HepG2 (cell line): ENCODE results near the gene MRM3. TPM values are rescaled to one million over a fixed set of nuclear protein-coding genes. Genes with fewer than 3 reads are reported as not detected.

Experiments used
- ARNT2 ChIP-seq: sonication (generic); formaldehyde crosslinking; IDR thresholded peaks from 2 replicates; pipeline ENCODE4 v1.8.0; 2022; ENCODE audit warnings: mild to moderate bottlenecking, low read depth, missing genetic modification reagents, moderate library complexity
- ARNTL ChIP-seq: sonication (generic); formaldehyde crosslinking; IDR thresholded peaks from 2 replicates; pipeline ENCODE4 v1.4.0; 2020; ENCODE audit warnings: mild to moderate bottlenecking, missing genetic modification reagents
- GZF1 ChIP-seq: sonication (generic); formaldehyde crosslinking; IDR thresholded peaks from 2 replicates; pipeline ENCODE4 v1.5.1; 2020; ENCODE audit warnings: mild to moderate bottlenecking, missing genetic modification reagents
- HNRNPK ChIP-seq: fragments of 200-400 bp; formaldehyde crosslinking; IDR thresholded peaks from 2 replicates; pipeline ENCODE4 v1.6.1; 2018; ENCODE audit warnings: low read length, low read depth, moderate library complexity, mild to moderate bottlenecking; ENCODE audit not compliant: poor library complexity, severe bottlenecking
- KLF13 ChIP-seq: sonication (generic); formaldehyde crosslinking; IDR thresholded peaks from 2 replicates; pipeline ENCODE4 v1.4.0; 2020; ENCODE audit warnings: mild to moderate bottlenecking, missing genetic modification reagents
- KLF16 ChIP-seq, 2 experiments: sonication (generic) in 1 of 2; formaldehyde crosslinking in 1 of 2; IDR thresholded peaks; 2 replicates each; pipeline versions ENCODE4 v1.6.1 to v1.8.0; 2016 to 2023; ENCODE audit warnings: missing genetic modification reagents in 2 of 2, missing compliant biosample characterization in 1 of 2
- LCORL ChIP-seq, 2 experiments: fragments of 450-650 bp in 1 of 2; sonication (generic) in 1 of 2; formaldehyde crosslinking in 1 of 2; IDR thresholded peaks; 2 replicates each; pipeline versions ENCODE4 v1.5.0 to v1.6.1; 2017 to 2020; ENCODE audit warnings: antibody characterized with exemption in 1 of 2, missing genetic modification reagents in 1 of 2
- MED8 ChIP-seq: sonication (generic); formaldehyde crosslinking; IDR thresholded peaks from 2 replicates; pipeline ENCODE4 v1.8.1; 2023; ENCODE audit warnings: mild to moderate bottlenecking, missing genetic modification reagents; ENCODE audit not compliant: insufficient replicate concordance
- MEIS2 ChIP-seq: sonication (generic); formaldehyde crosslinking; IDR thresholded peaks from 2 replicates; pipeline ENCODE4 v1.9.0; 2021; ENCODE audit warnings: mild to moderate bottlenecking, missing genetic modification reagents
- MIER2 ChIP-seq: IDR thresholded peaks from 2 replicates; pipeline ENCODE4 v1.6.1; 2016; ENCODE audit warnings: missing biosample characterization, missing genetic modification reagents
- NFAT5 ChIP-seq: sonication (generic); formaldehyde crosslinking; IDR thresholded peaks from 2 replicates; pipeline ENCODE4 v1.4.0; 2020; ENCODE audit warnings: missing genetic modification reagents
- PHF20 ChIP-seq: sonication (generic); formaldehyde crosslinking; IDR thresholded peaks from 2 replicates; pipeline ENCODE4 v1.5.0; 2020; ENCODE audit warnings: mild to moderate bottlenecking, missing genetic modification reagents
- RARG ChIP-seq: sonication (generic); formaldehyde crosslinking; IDR thresholded peaks from 2 replicates; pipeline ENCODE4 v1.4.0; 2020; ENCODE audit warnings: low read depth, mild to moderate bottlenecking, missing genetic modification reagents
- WIZ ChIP-seq: sonication (generic); formaldehyde crosslinking; IDR thresholded peaks from 2 replicates; pipeline ENCODE4 v1.5.1; 2020; ENCODE audit warnings: mild to moderate bottlenecking, missing genetic modification reagents
- ZFP36L2 ChIP-seq: sonication (generic); formaldehyde crosslinking; IDR thresholded peaks from 2 replicates; pipeline ENCODE4 v1.4.0; 2020; ENCODE audit warnings: missing genetic modification reagents
- ZNF121 ChIP-seq: sonication (generic); formaldehyde crosslinking; IDR thresholded peaks from 2 replicates; pipeline ENCODE4 v1.5.0; 2020; ENCODE audit warnings: mild to moderate bottlenecking, missing genetic modification reagents
- ZNF138 ChIP-seq: sonication (generic); formaldehyde crosslinking; IDR thresholded peaks from 2 replicates; pipeline ENCODE4 v1.5.0; 2020; ENCODE audit warnings: mild to moderate bottlenecking, low read depth, missing genetic modification reagents
- ZNF225 ChIP-seq: sonication (generic); formaldehyde crosslinking; IDR thresholded peaks from 2 replicates; pipeline ENCODE4 v1.4.0; 2020; ENCODE audit warnings: mild to moderate bottlenecking, missing genetic modification reagents
- ZNF331 ChIP-seq: sonication (generic); formaldehyde crosslinking; IDR thresholded peaks from 2 replicates; pipeline ENCODE4 v1.4.0; 2020; ENCODE audit warnings: missing genetic modification reagents
- ZNF33A ChIP-seq: sonication (generic); formaldehyde crosslinking; IDR thresholded peaks from 2 replicates; pipeline ENCODE4 v1.5.1; 2020; ENCODE audit warnings: missing genetic modification reagents, mild to moderate bottlenecking, moderate library complexity, borderline replicate concordance
- ZNF512 ChIP-seq: sonication (generic); formaldehyde crosslinking; IDR thresholded peaks from 2 replicates; pipeline ENCODE4 v1.4.0; 2020; ENCODE audit warnings: mild to moderate bottlenecking, missing genetic modification reagents
- ZNF549 ChIP-seq: sonication (generic); formaldehyde crosslinking; IDR thresholded peaks from 2 replicates; pipeline ENCODE4 v1.5.0; 2020; ENCODE audit warnings: missing genetic modification reagents
- ZNF550 ChIP-seq: sonication (generic); formaldehyde crosslinking; IDR thresholded peaks from 2 replicates; pipeline ENCODE4 v1.4.0; 2020; ENCODE audit warnings: mild to moderate bottlenecking, missing genetic modification reagents, borderline replicate concordance
- ZNF678 ChIP-seq: sonication (generic); formaldehyde crosslinking; IDR thresholded peaks from 2 replicates; pipeline ENCODE4 v1.4.0; 2020; ENCODE audit warnings: mild to moderate bottlenecking, missing genetic modification reagents
- ZSCAN29 ChIP-seq: sonication (generic); formaldehyde crosslinking; conservative IDR thresholded peaks from 2 replicates; pipeline ENCODE4 v1.4.0; 2020; ENCODE audit warnings: mild to moderate bottlenecking, missing genetic modification reagents
- polyA plus RNA-seq, 8 experiments: library from polyadenylated mRNA; depleted of rRNA in 3 of 8; stranded (reverse) in 7 of 8; unstranded in 1 of 8; fragments of >200 nt; fragmentation: Illumina TruSeq in 4 of 8; extraction: Trizol in 4 of 8; gene quantifications; 2 replicates each; pipeline versions ENCODE4 v1.2.1 to v1.2.3, GENCODE V29; 2011 to 2016; ENCODE audit warnings: low read depth in 4 of 8, missing spikeins in 1 of 8, mixed read lengths in 1 of 8; ENCODE audit not compliant: insufficient read depth in 1 of 8
- total RNA-seq, 5 experiments: library from RNA; depleted of rRNA; stranded (reverse); fragments of >200 nt; fragmentation: Illumina TruSeq; extraction: Trizol; gene quantifications; 2 replicates each; pipeline ENCODE4 v1.2.3, GENCODE V29; 2016; ENCODE audit warnings: low read depth in 1 of 5

Gene MRM3
- total and polyA plus RNA-seq, 2 of the 13 experiments (the other 11 are each of a cell fraction or from before 2014, with no cell fraction given), result 12.3 to 25.5 TPM

GRCh38 chr17:752002-752619, 30.0 kb upstream of the MRM3 start, which contains the start of gene GEMIN4 (continued):
- TF ChIP-seq NFAT5 (peak; percentile 64), ZNF33A (CRISPR knock-in tag) (no peak), MIER2 (CRISPR knock-in tag) (no peak), ZNF550 (CRISPR knock-in tag) (no peak), HNRNPK (peak; percentile 72), ZNF121 (0 out of 2 replicates have a peak, but pooled peaks have one; percentile 29), LCORL (IDR thresholded peaks at IDR 0.05) (no peak), LCORL (CRISPR knock-in tag; IDR thresholded peaks at IDR 0.05) (peak; percentile 73), RARG (CRISPR knock-in tag) (no peak), ZNF512 (CRISPR knock-in tag) (no peak), ARNTL (CRISPR knock-in tag) (peak; percentile 49; the same call in 1 of the 2 replicates), MEIS2 (CRISPR knock-in tag) (no peak; the same call in none of the 2 replicates), ZNF138 (CRISPR knock-in tag) (no peak), MED8 (CRISPR knock-in tag) (no peak), WIZ (CRISPR knock-in tag) (no peak), ZSCAN29 (CRISPR knock-in tag) (no peak), KLF16 (CRISPR knock-in tag; IDR thresholded peaks at IDR 0.05) (no peak), ZNF225 (no peak), ZNF331 (CRISPR knock-in tag) (peak; percentile 50; the same call in 1 of the 2 replicates), ARNT2 (CRISPR knock-in tag) (peak; percentile 86), ZFP36L2 (CRISPR knock-in tag) (no peak; the same call in 1 of the 2 replicates), KLF13 (no peak), ZNF549 (no peak), PHF20 (CRISPR knock-in tag) (peak; percentile 74), ZNF678 (CRISPR knock-in tag) (no peak), GZF1 (CRISPR knock-in tag) (no peak)
